ENCODE measurements around the gene ANO7.

Gene ANO7

DNA sequence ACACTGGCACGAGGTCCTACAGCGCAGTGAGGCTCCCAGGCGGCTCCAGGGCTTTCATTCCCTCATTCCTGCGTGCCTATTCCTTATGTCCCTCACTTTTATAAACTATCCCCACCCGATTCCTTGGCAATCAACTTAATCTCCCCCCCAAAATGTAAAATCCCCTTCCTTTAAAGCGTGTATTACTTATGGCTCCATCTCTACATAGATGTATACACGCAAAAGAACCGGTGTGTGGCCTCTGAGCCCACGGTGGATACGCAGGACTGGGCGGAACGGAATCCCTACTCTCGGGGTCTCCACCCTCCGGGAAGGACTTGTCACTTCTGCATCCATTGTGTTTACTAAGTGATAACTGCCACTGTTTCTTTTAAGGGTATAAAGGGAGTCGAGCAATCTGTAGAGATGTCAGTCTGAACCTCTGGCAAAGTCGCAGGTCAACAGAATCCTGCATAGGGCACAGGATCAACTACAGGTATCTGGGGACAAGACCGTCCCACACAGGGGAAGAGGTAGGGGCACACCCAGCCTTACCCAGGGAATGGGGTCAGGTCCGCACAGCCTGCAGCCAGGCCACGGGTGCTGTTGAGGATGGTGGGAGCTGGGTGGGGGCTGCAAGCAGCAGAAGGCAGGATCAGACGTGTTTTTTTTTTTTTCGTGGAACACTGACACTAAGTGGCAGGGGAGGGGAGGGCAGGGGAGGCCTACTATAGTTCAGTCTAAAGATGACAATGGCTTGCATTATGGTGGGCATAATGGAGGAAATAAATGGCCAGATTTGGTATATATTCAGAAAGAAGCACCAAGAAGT, 84.9 kb downstream of the ANO7 start:
- H3K79me1 ChIP-seq (ENCODE audit: low read length), result peaks cover 12% of the 10 kb centered on the region
- 100% methylated on average over 1 of the region's 21 CpGs for WGBS (ENCODE audit: extremely low coverage, insufficient coverage, insufficient read length)
- peak overlapping the region; percentile 2 for H4K8ac ChIP-seq (ENCODE audit: low read depth, low read length)
- H3K14ac ChIP-seq (ENCODE audit: low read length), result no peak overlapping the region
- H2BK12ac ChIP-seq (ENCODE audit: low read length), result no peak overlapping the region
- H4K91ac ChIP-seq (ENCODE audit: low read depth, low read length), result no peak overlapping the region
- peak in 1 of 2 donors; percentile 23 for DNase-seq
- H2AK5ac ChIP-seq (ENCODE audit: low read length), result no peak overlapping the region
- H3K27me3 ChIP-seq (ENCODE audit: insufficient read depth, low read length), result no peaks in the 10 kb centered on the region
- peak overlapping the region; percentile 92 for H3K4me3 ChIP-seq (ENCODE audit: low read depth, low read length)
- no peaks in the 10 kb centered on the region for H3K9me3 ChIP-seq (ENCODE audit: insufficient read depth, low read depth, low read length)
- no peak overlapping the region for H2BK5ac ChIP-seq (ENCODE audit: low read depth, low read length, poor library complexity)
- H3K18ac ChIP-seq (ENCODE audit: low read length), result no peak overlapping the region
- H3K36me3 ChIP-seq (ENCODE audit: control insufficient read depth in 1 of 2, insufficient read depth in 2 of 2, low read length in 2 of 2), result peaks cover 2 to 5% of the 10 kb centered on the region in 2 experiments
- peak overlapping the region; percentile 2 for H4K12ac ChIP-seq (ENCODE audit: low read depth, low read length)
- peak overlapping the region; percentile 79 for H3K4me2 ChIP-seq (ENCODE audit: low read length)
- H3K27ac ChIP-seq (ENCODE audit: low read depth, low read length), result peak overlapping the region; percentile 27
- peak overlapping the region; percentile 12 for H3K9ac ChIP-seq (ENCODE audit: low read length)
- peak overlapping the region; percentile 2 for H3K4ac ChIP-seq (ENCODE audit: low read depth, low read length)
- peaks cover 19 to 26% of the 10 kb centered on the region in 2 experiments for H3K4me1 ChIP-seq (ENCODE audit: control insufficient read depth in 1 of 2, insufficient read depth in 2 of 2, low read length in 2 of 2)
- no peak overlapping the region for H2AFZ ChIP-seq (ENCODE audit: insufficient read depth, low read length, poor library complexity)
- H2BK120ac ChIP-seq (ENCODE audit: insufficient read depth, low read length, poor library complexity), result no peak overlapping the region
- no peak overlapping the region for H3K23ac ChIP-seq (ENCODE audit: low read length)
- H3K79me2 ChIP-seq (ENCODE audit: control insufficient read depth, insufficient read depth, low read length, poor library complexity), result peaks cover 23% of the 10 kb centered on the region

DNA sequence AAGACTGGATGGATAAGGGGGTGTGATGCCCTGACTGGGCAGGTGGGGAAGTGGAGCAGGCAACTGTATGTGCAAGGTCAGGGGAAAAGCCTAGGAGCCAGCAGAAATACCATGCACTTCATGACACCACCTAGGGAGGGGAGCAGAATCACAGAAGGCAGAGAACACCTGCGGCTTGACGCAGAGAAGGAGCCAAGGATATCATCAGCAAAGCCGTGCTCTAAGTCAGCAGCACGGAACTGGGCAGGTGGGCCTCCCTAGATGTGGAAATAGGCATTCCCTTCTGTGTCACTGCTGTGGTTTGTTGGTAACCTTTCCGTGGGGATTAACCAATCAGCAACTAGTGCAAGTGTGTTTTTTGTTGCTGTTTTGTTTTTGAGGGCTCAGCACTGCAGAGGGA, 85.7 kb downstream of the ANO7 start:
- Histone ChIP-seq H3K23ac (ENCODE audit: low read length) (no peak overlapping the region), H3K4me3 (ENCODE audit: low read depth, low read length) (no peak overlapping the region), H3K4me1 (ENCODE audit: control insufficient read depth in 1 of 2, insufficient read depth in 2 of 2, low read length in 2 of 2) (peaks cover 16 to 21% of the 10 kb centered on the region in 2 experiments), H3K4me2 (ENCODE audit: low read length) (no peak overlapping the region), H4K12ac (ENCODE audit: low read depth, low read length) (no peak overlapping the region), H3K79me1 (ENCODE audit: low read length) (peaks cover 12% of the 10 kb centered on the region), H3K27me3 (ENCODE audit: insufficient read depth, low read length) (no peaks in the 10 kb centered on the region), H2BK120ac (ENCODE audit: insufficient read depth, low read length, poor library complexity) (no peak overlapping the region), H3K36me3 (ENCODE audit: control insufficient read depth in 1 of 2, insufficient read depth in 2 of 2, low read length in 2 of 2) (peaks cover 0 to 3% of the 10 kb centered on the region in 2 experiments), H3K9me3 (ENCODE audit: insufficient read depth, low read depth, low read length) (no peaks in the 10 kb centered on the region), H3K79me2 (ENCODE audit: control insufficient read depth, insufficient read depth, low read length, poor library complexity) (peaks cover 23% of the 10 kb centered on the region), H2AFZ (ENCODE audit: insufficient read depth, low read length, poor library complexity) (no peak overlapping the region), H2BK5ac (ENCODE audit: low read depth, low read length, poor library complexity) (no peak overlapping the region), H3K27ac (ENCODE audit: low read depth, low read length) (no peak overlapping the region), H4K8ac (ENCODE audit: low read depth, low read length) (no peak overlapping the region), H2BK12ac (ENCODE audit: low read length) (no peak overlapping the region), H3K9ac (ENCODE audit: low read length) (no peak overlapping the region), H3K18ac (ENCODE audit: low read length) (no peak overlapping the region), H2AK5ac (ENCODE audit: low read length) (no peak overlapping the region), H3K14ac (ENCODE audit: low read length) (no peak overlapping the region), H3K4ac (ENCODE audit: low read depth, low read length) (no peak overlapping the region), H4K91ac (ENCODE audit: low read depth, low read length) (no peak overlapping the region)
- peak; percentile 75 to 86 for DNase-seq
- WGBS (ENCODE audit: extremely low coverage, insufficient coverage, insufficient read length), result no CpG with 5 or more reads among the region's 5 CpGs
